H7 (cell line): ENCODE results near the gene ZNF750. TPM values are rescaled to one million over a fixed set of nuclear protein-coding genes. Genes with fewer than 3 reads are reported as not detected.

Experiments
- DNase-seq: peaks from one replicate; pipeline ENCODE4 v3.0.0; 2012
- H3K27me3 ChIP-seq: 2 replicates; pipeline ENCODE4 v1.6.0; 2011; ENCODE audit warnings: mild to moderate bottlenecking, low read length; ENCODE audit not compliant: control insufficient read depth, insufficient read depth
- H3K36me3 ChIP-seq: replicated peaks from 2 replicates; pipeline ENCODE4 v1.5.1; 2011; ENCODE audit warnings: low read length; ENCODE audit not compliant: control insufficient read depth, insufficient read depth
- H3K4me3 ChIP-seq: 2 replicates; pipeline ENCODE4 v1.5.1; 2011; ENCODE audit warnings: low read depth, mild to moderate bottlenecking, control low read depth, low read length, moderate library complexity; ENCODE audit not compliant: insufficient read depth
- total RNA-seq: library from RNA; depleted of rRNA; stranded (reverse); fragments of >200 nt; shearing (Covaris generic); gene quantifications from 2 replicates; pipeline ENCODE4 v1.2.3, GENCODE V29; 2014

ZNF750 gene
- total RNA-seq, 1 experiment from 2014 or later = not detected

GRCh38 chr17:82808921-82809905 lies 30.6 kb downstream of the ZNF750 start:
- peak; percentile 53 for DNase-seq
- Histone ChIP-seq H3K27me3 (no peaks in the 10 kb centered on the region), H3K4me3 (no peak overlapping the region), H3K36me3 (peaks cover 21% of the 10 kb centered on the region)

- DNase-seq = peak; percentile 54
- no peak overlapping the region for H3K4me3 ChIP-seq
- no peaks in the 10 kb centered on the region for H3K27me3 ChIP-seq
- H3K36me3 ChIP-seq = peaks cover 18% of the 10 kb centered on the region
Measured at GRCh38 chr17:82808006-82808405, 31.8 kb downstream of the ZNF750 start.

- Histone ChIP-seq H3K4me3 (no peak overlapping the region), H3K27me3 (no peaks in the 10 kb centered on the region), H3K36me3 (peaks cover 18% of the 10 kb centered on the region)
- DNase-seq = no peak
Measured at GRCh38 chr17:82807562-82807961, 32.3 kb downstream of the ZNF750 start.

- no peak overlapping the region for H3K4me3 ChIP-seq
- DNase-seq = no peak
- H3K36me3 ChIP-seq = peaks cover 18% of the 10 kb centered on the region
- H3K27me3 ChIP-seq = no peaks in the 10 kb centered on the region
Measured at GRCh38 chr17:82807101-82807500, 32.7 kb downstream of the ZNF750 start.

- DNase-seq = peak; percentile 63
- Histone ChIP-seq H3K4me3 (no peak overlapping the region), H3K36me3 (peaks cover 18% of the 10 kb centered on the region), H3K27me3 (no peaks in the 10 kb centered on the region)
Measured at GRCh38 chr17:82806645-82807044, 33.2 kb downstream of the ZNF750 start.

GRCh38 chr17:82805823-82806222 lies 34.0 kb downstream of the ZNF750 start:
- H3K4me3 ChIP-seq = no peak overlapping the region
- DNase-seq = peak; percentile 42
- H3K27me3 ChIP-seq = no peaks in the 10 kb centered on the region
- H3K36me3 ChIP-seq = peaks cover 15% of the 10 kb centered on the region

- peak; percentile 46 for DNase-seq
- Histone ChIP-seq H3K27me3 (no peaks in the 10 kb centered on the region), H3K4me3 (no peak overlapping the region), H3K36me3 (peaks cover 12% of the 10 kb centered on the region)
Measured at GRCh38 chr17:82805254-82805653, 34.6 kb downstream of the ZNF750 start.

GRCh38 chr17:82804442-82805191 lies 35.2 kb downstream of the ZNF750 start:
- H3K27me3 ChIP-seq = no peaks in the 10 kb centered on the region
- peak; percentile 51 for DNase-seq
- peaks cover 10% of the 10 kb centered on the region for H3K36me3 ChIP-seq
- H3K4me3 ChIP-seq = no peak overlapping the region

GRCh38 chr17:82803606-82804005 lies 36.2 kb downstream of the ZNF750 start:
- Histone ChIP-seq H3K4me3 (no peak overlapping the region), H3K36me3 (peaks cover 10% of the 10 kb centered on the region)
- peak; percentile 70 for DNase-seq

GRCh38 chr17:82803185-82803584 lies 36.6 kb downstream of the ZNF750 start:
- Histone ChIP-seq H3K4me3 (no peak overlapping the region), H3K36me3 (peaks cover 12% of the 10 kb centered on the region), H3K27me3 (no peaks in the 10 kb centered on the region)
- peak; percentile 63 for DNase-seq

More at GRCh38 chr17:82803606-82804005, 36.2 kb downstream of the ZNF750 start:
- H3K27me3 ChIP-seq = no peaks in the 10 kb centered on the region

- peak; percentile 66 for DNase-seq
Measured at GRCh38 chr17:82802075-82802780, 37.6 kb downstream of the ZNF750 start.

GRCh38 chr17:82801377-82801970 lies 38.3 kb downstream of the ZNF750 start:
- H3K36me3 ChIP-seq = peaks cover 9% of the 10 kb centered on the region
- H3K4me3 ChIP-seq = no peak overlapping the region
- no peak for DNase-seq
- H3K27me3 ChIP-seq = no peaks in the 10 kb centered on the region

More at GRCh38 chr17:82802075-82802780, 37.6 kb downstream of the ZNF750 start:
- Histone ChIP-seq H3K4me3 (no peak overlapping the region), H3K27me3 (no peaks in the 10 kb centered on the region), H3K36me3 (peaks cover 9% of the 10 kb centered on the region)

- no peak for DNase-seq
- no peak overlapping the region for H3K4me3 ChIP-seq
- peaks cover 5% of the 10 kb centered on the region for H3K36me3 ChIP-seq
- no peaks in the 10 kb centered on the region for H3K27me3 ChIP-seq
Measured at GRCh38 chr17:82800885-82801284, 38.9 kb downstream of the ZNF750 start.

- no peaks in the 10 kb centered on the region for H3K27me3 ChIP-seq
- H3K4me3 ChIP-seq = no peak overlapping the region
- H3K36me3 ChIP-seq = peaks cover 5% of the 10 kb centered on the region
- no peak for DNase-seq
Measured at GRCh38 chr17:82799591-82799990, 40.2 kb downstream of the ZNF750 start.
